ENCODE data around the gene PTPN22.

The PTPN22 gene

DNA sequence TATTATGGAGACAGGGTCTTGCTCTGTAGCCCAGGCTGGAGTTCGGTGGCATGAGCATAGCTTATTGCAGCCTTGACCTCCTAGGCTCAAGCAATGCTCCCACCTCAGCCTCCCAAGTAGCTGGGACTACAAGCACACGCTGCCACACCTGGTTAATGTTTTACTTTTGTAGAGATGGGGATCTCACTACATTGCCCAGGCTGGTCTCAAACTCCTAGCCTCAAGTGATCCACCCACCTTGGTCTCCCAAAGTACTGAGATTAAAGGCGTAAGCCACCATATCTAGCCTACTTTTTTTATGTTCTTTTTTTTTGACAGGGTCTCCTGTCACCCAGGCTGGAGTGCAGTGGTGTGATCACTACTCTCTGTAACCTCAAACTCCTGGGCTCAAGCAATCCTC is 21.8 kb upstream of the PTPN22 start:
- no peak overlapping the region for H3K4me3 ChIP-seq (ENCODE audit: low read depth, low read length)
- DNase-seq (ENCODE audit: low read depth, low spot score) = no peak
- TF ChIP-seq, protein P1, sequence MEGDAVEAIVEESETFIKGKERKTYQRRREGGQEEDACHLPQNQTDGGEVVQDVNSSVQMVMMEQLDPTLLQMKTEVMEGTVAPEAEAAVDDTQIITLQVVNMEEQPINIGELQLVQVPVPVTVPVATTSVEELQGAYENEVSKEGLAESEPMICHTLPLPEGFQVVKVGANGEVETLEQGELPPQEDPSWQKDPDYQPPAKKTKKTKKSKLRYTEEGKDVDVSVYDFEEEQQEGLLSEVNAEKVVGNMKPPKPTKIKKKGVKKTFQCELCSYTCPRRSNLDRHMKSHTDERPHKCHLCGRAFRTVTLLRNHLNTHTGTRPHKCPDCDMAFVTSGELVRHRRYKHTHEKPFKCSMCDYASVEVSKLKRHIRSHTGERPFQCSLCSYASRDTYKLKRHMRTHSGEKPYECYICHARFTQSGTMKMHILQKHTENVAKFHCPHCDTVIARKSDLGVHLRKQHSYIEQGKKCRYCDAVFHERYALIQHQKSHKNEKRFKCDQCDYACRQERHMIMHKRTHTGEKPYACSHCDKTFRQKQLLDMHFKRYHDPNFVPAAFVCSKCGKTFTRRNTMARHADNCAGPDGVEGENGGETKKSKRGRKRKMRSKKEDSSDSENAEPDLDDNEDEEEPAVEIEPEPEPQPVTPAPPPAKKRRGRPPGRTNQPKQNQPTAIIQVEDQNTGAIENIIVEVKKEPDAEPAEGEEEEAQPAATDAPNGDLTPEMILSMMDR (IDR thresholded peaks at IDR 0.05; ENCODE audit: insufficient read depth, low read length, missing control alignments) = no peak
- CTCF ChIA-PET = interaction anchor here (0.9 to 1.7 kb wide), 2 partner anchors 11 to 12 kb away, joined by 3 to 7 read pairs; partner anchors contain the start of gene AP4B1
- POLR2A ChIA-PET = no interaction called here

DNA sequence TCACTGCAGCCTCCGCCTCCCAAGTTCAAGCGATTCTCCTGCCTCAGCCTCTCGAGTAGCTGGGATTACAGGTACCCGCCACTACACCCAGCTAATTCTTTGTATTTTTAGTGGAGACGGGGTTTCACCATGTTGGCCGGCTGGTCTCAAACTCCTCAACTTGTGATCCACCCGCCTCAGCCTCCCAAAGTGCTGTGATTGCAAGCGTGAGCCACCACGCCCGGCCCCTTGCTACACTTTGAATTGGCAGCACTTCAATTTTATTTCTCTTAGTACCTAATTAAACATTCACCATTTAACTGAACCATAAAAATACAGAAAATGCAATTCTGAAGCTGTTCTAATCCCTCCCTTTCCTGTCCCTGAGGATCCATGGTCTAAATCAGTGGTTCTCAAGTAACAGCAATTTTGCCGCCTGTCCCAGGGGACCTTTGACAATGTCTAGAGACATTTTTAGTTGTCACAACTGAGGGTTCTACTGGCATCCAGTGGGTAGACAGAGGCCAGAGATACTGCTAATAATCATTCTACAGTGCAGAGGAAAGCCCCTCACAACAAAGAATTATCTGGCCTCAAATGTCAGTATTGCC is 20.2 kb upstream of the PTPN22 start:
- H3K4me3 ChIP-seq (ENCODE audit: low read depth, low read length) = no peak overlapping the region
- DNase-seq (ENCODE audit: low read depth, low spot score) = no peak
- TF ChIP-seq, protein P1 (IDR thresholded peaks at IDR 0.05; ENCODE audit: insufficient read depth, low read length, missing control alignments) = no peak
- ChIA-PET POLR2A (no interaction called here), CTCF (interaction anchor here (1.3 kb wide), 1 partner anchor 57 kb away, joined by 5 read pairs; no protein-coding TSS in a partner anchor)

DNA sequence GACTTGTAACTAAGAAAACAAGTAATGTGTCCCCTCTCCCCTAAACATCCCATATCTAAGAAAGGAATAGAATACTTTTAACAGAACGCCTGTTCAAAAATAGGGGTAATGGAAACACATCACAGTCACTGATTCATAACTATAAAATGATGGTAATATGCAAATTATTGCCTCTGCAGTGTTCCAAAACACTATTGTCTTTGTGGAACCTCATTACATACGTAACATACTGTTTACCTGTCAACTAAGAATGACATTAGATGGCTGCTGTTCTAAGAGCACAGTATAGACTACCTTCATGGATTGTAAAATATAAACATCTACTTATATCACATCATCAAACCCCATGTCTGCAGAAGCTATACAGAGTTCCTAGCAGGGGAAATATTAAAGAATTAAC is 19.3 kb upstream of the PTPN22 start:
- POLR2A ChIA-PET = no interaction called here
- TF ChIP-seq, protein P1 (IDR thresholded peaks at IDR 0.05; ENCODE audit: insufficient read depth, low read length, missing control alignments) = no peak

DNA sequence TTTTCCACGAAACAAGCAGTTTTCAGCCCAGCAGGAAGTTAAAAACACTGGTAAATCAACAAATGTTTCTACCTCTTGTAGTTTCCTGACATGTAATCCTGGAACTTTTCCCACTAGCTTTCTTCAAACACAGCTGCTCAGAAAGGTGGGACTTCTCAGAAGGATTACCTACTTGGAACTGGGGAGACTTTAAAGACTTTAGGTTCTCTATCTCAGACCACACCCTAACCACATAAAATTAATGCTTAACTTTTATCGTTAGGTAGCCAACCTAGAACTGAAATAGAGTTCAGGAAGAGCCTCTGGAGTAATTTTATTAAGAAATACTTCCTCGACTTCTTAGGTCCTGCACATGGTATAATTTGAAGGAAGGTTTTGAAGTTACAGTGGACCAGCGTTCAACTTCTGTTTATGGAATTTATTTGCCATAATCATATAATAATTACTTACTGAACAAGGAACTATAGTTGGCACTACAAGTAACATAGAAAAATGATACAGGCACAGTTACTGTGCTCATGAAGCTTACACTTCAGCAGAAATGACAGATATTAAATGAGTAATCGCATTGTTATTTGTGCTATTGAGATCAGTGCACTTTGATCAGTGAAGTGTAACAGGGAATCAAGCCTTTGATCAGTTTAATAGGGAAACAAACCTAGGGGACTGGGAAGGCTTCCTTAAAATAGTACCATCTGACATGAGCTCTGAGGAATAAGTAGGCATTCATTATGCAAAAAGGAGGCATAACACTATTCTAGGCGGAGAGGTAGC is 16.1 kb upstream of the PTPN22 start, which contains the start of gene BCL2L15:
TSS of gene BCL2L15 (minus strand) at position 180 of the 774 bp plus-strand sequence. CDS start 206 bp downstream, outside the sequence.
- no peak within 1 kb of the TSS for H3K4me3 ChIP-seq (ENCODE audit: low read depth, low read length)
- CTCF ChIA-PET = no interaction called here

More for the DNA sequence above, 19.3 kb upstream of the PTPN22 start:
- CTCF ChIA-PET = interaction anchor here (2.2 kb wide), 1 partner anchor 13 kb away, joined by 6 read pairs; the partner anchor contains the start of gene AP4B1
- no peak for DNase-seq (ENCODE audit: low read depth, low spot score)
- no peak overlapping the region for H3K4me3 ChIP-seq (ENCODE audit: low read depth, low read length)

DNA sequence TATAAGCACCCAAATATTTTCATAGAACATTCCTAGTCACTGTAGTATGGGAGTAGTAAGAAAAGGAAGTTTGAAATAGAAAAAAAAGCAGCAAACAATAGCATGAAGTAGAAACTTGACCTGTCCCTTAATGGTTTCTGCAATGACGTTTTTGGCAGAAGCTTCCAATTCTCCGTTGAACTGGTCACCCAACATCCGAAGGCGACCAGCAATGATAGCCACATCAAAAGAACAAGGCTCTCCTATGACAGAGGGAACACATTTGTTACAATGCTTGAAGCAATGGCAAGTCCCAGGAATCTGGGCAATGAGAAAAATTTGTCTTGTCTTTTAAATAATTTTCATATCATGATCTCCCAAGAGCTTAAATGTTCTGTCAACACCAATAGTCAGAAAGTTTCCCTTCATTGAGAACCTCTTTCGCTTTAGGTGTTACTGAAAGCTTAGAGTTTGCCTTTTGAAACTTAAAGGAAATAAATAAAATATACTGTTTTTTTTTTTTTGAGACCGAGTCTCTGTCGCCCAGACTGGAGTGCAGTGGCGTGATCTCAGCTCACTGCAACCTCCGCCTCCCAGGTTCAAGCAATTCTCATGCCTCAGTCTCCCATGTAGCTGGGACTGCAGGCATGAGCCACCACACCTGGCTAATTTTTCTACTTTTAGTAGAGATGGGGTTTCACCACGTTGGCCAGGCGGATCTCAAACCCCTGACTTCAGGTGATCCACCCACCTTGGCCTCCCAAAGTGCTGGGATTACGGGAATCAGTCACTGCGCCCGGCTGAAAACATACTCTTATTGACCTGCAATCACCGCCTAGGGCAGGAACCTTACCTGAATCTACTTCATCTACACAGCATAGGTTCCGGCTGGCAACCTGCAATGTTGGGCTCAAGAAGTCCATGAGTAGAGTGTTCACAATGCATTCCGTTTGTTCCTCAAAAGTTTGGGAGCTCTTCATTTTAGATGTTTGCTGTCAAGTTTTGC is 15.2 kb upstream of the PTPN22 start:
- H3K4me3 ChIP-seq (ENCODE audit: low read depth, low read length) = no peak overlapping the region
- ChIA-PET POLR2A (no interaction called here), CTCF (no interaction called here)
- no peak for DNase-seq (ENCODE audit: low read depth, low spot score)
- TF ChIP-seq, protein P1 (IDR thresholded peaks at IDR 0.05; ENCODE audit: insufficient read depth, low read length, missing control alignments) = no peak

More for the DNA sequence above, 16.1 kb upstream of the PTPN22 start, which contains the start of gene BCL2L15:
- POLR2A ChIA-PET = no interaction called here
- no peak for DNase-seq (ENCODE audit: low read depth, low spot score)
- TF ChIP-seq, protein P1 (IDR thresholded peaks at IDR 0.05; ENCODE audit: insufficient read depth, low read length, missing control alignments) = no peak

Data from AG04449 (cell line).